GM19463 (cell line): Measurements from ENCODE around the gene GPR62.
A peak's percentile ranks its signal among the peaks of the same experiment; 100 is the strongest.

Experiments used
- ATAC-seq: cut with Tn5 transposase; IDR thresholded peaks from one replicate; pipeline ENCODE4 v1.9.1; 2021; ENCODE audit warnings: mild to moderate bottlenecking, moderate library complexity; ENCODE audit not compliant: unreplicated experiment

The GPR62 gene

DNA sequence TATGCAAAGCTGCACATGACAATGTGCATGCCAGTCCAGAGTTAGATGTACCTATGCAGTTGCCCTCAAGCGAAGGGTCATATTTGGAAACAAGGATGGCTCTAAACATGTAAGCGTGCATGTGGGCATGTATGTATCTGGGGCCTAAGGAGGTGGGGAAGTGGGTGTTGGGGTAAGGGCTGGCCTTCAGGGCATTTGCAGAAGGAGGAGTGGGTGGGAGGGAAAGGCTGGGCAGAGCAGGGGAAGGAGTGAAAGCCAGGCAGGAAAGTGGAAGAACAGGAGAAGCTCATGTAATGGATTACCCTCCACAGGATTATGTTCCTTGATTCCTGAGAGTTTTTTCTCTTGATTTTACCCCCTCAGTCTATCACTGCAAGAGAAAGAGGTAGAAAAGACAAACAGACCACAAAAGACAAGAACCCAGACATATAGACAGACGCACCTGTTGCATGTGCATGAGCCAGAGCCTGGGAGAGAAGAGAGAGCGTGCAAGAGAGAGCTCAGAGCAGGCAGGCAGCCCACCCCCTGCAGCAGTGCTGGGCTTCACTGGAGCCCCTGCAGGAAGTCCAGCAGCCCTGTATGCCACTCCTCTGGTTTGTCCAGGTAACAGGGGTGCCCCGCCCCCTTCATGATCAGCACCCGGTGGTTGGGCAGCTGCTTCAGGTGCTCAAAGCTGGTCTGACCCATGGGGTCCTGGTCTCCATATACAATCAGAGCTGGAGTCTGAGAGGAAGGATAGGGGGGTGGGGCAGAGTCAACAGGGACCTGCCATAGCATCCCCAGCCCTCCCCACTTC, 13.9 kb downstream of the GPR62 start:
- no peak for ATAC-seq

DNA sequence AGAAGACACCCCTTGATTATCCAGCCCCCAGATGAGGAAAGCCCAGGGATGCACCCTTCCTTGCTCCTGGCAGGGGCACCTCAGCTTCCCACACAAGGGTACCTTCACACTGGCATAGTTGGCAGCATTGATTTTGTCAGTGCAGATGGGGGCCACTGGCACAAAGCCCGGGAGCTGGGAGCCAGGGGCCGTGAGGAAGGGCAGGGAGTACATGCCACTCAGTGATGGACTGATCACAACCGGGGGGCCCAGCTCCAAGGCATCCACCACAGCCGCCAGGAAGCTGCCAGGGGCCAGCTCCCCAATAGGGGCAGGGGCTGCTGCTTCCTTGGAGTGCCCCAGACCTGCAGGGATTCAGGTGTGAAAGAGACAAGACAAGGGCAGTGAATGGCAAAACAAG, 14.7 kb downstream of the GPR62 start:
- no peak for ATAC-seq

DNA sequence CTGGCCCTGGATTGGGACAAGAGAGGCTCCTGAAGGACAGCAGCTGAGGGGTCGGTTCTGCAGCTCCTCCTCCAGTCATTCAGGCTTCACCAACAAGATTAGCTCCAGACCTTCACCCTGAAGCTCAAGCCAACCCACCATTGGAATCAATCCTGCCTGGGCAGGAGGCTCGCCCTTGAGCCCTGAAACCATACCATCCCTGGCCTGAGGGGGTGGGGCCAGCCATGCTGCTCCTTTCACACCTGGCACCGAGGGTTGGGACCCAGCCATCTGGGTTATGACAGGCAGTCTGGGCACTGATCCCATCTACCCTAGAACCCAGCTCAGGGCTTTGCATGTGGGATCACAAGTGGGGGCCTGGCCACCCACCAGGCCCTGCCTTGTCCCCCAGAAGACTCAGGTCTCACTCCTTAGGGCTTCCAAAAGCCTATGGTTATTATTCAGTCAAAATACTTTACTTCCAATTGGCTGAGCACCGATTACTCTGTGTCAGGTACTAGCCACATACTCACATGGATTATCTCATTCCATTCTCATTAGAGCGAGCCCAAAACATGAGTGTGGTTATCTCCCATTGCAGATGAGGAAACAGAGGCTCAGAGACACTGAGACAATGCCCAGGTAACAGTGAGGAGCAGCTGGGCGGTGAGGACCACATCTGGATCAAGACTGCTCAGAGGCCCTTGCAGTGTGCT, 15.6 kb downstream of the GPR62 start:
- no peak for ATAC-seq

DNA sequence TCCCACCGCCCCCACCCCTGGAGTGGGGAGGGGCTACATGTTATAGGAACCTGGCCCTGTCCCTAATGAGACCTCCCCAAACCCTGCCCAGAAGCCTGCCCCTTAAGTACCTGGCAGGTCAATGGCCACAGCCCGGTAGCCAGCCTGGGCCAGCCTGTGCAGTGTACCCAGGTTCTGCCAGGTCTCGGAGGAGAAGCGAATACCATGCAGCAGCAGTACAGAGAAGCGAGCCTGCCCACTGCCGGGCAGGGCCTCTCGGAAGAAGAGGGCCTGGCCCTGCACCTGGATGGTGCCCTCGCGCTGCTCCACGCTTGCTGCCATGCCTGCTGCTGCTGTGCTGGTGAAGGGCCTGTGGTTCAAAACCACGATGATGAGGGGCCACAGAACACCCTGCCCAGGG, 16.2 kb downstream of the GPR62 start:
- ATAC-seq: no peak

DNA sequence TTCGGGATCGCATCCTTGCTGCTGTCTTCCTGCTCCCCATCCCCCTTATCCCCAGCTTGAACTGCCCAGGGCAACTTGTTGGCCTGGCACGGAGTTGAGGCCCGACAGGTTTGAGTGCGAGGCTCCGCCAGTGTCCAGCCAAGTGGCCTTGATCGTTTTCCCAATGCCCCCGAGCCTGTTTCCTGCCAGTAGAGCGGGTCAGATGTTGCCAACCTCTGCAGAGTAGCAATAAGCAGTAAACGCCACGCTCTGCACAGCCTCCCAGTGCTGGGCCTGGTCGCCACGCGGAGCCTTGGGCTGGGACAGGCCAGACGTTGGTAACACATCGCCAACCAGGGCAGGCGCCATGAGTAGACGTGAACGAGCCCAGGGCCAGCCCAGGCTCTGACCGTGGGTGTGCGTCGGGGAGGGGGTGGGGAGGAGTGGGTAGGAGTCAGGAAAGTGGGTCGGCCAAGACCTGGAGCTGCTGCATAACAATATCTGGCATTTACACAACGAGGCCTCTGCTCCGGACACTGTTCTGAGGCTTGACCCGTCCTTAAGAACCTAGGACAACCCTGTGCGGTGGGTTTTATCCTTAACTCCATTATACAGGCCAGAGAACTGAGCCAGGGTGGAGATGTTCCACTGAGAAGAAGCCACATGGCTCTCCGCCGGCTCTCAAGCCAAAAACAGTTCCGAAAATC, 19.2 kb downstream of the GPR62 start:
- ATAC-seq: peak; percentile 3

DNA sequence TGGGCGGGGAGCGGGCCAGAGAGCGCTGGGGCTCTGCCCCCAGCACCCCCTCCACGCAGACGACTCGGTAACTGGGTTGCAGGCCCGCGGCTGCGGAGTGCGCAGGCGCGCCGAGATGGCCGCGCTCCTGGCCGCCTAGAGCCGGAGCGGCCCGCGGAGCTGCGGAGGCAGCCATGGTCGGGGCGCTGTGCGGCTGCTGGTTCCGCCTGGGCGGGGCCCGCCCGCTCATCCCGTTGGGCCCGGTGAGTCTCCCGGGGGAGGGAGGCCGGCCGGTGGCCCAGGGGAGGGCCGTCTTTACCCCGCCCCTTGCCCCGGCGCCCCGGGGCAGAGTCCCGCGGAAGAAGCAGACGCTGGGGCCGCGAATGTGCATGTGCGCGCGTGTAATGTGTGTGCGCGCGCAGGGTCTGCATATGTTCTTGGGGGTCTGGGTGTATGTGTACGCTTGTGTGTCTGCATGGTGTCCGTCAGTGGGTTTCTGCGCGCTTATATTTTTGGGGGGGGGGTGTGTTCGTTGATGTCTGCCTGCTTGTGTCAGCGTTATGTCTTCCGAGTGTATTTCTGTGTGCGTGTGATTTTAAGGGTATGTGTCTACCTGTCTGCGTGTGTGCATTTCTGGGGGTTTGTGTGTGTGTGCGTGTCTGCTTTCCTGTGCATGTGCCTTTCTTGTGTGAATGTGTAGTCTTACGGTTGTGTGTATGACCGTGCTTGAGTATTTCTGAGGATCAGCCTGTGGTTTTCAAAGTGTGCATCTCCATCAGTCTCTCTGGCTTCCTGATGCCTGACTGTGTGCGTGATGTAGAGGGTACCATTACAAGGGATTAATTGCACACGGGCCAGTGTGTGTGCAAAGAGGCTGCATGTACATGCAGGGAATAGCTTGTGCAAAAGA, 20.0 kb downstream of the GPR62 start, which contains the start of gene ABHD14A:
TSS of gene ABHD14A (plus strand) at position 102 of the 889 bp plus-strand sequence. CDS start at position 174, 72 bp downstream.
- ATAC-seq: peak; percentile 63

DNA sequence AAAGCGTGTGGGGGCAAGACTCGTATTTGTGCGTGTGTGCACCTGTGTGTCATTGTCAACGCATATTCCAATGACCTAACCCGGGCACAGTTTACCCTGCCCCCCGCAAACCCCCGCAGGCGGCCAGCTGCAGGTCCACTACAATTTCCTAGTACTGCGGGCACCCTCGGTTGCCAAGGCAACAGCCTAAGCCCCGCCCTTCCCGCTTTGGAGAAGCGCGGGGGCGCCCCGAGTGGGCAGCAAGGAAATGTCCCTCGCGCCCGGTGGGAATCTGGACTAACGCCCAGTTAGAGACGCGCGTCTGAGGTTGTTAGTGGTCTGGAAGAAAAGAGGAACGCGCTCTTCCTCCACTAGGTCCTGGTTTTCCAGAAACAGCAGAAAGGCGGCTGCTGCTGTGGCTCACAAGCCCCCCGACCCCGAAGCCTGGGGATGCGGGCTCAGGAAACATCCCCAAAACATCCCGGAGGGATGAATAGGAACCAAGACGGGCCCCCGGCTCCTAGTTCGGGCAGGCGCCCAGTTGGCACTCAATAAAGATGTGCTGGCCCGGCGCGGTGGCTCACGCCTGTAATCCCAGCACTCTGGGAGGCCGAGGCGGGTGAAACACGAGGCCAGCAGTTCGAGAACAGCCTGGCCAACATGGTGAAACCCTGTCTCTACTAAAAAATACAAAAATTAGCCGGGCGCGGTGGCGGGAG, 20.8 kb downstream of the GPR62 start:
- ATAC-seq: no peak

DNA sequence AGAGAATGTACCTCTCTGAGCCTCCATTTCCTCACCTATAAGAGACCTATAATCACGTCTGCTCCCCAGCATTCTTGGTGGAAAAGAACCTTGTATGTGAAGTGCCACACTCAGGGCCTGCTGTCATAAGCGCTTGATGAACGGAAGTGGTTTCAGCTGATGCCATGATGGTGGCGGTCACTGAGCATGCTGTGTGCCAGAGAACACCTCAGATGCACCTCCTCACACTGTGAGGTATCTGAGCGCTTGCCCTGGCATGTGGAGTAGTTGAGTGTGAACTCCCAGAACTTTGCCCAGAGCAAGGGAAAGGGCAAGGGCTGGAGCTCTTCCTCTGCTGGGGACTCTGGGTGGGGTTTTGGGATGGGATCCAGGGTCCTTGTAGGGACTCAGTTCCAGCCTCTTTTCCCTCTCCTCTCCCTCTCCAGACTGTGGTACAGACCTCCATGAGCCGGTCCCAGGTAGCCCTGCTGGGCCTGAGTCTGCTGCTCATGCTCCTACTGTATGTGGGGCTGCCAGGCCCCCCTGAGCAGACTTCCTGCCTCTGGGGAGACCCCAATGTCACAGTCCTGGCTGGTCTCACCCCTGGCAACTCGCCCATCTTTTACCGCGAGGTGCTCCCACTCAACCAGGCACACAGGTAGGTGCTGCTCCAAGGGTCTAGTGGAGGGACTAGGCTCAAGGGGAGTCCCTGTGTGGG, 22.4 kb downstream of the GPR62 start:
- no peak for ATAC-seq

DNA sequence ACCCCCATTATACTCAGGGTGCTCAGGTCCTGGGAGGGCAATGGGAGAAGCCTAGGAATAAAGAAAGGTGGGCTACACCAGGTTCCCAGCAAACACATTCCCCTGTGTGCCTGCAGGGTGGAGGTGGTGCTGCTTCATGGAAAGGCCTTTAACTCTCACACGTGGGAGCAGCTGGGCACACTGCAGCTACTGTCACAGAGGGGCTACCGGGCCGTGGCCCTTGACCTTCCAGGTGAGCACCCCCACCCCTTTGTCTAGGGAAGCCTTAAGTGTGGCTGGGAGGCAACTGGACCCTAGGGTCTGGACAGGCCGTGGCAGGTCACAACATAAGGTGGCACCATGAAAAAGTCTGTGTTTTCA, 22.9 kb downstream of the GPR62 start:
- ATAC-seq: no peak

DNA sequence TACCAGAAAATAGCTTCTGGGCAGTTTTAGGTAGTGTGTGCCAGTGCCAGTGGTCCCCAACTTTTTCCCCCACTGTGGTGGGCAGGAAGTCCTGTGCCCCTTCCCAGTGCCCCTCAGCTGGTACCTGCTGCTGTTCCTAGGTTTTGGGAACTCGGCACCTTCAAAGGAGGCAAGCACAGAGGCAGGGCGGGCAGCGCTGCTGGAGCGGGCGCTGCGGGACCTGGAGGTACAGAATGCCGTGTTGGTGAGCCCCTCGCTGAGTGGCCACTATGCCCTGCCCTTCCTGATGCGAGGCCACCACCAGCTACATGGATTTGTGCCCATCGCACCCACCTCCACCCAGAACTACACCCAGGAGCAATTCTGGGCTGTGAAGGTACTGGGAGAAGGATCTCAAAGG, 25.1 kb downstream of the GPR62 start:
- ATAC-seq: no peak

DNA sequence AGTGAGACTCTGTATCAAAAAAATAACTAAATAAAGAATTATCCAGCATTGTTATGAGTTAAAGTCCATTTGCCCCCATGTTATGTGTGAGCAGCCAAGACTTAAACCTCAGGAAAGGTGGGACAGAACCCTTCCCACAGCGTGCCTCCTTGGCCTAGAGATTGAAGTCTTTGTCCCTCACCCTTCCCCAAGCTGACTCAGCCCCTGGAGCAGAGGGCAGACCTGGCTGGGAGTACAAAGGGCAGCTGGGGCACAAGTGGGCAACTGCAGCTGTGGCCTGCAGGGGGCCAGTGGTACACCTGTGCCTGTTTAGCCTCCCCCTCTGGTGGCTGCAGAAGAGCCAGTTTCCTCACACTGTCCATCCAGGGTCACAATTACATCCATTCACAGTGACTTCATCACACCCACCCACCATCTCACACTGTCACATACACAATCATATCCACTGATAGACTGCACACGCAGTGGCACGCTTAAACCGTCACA, 27.2 kb downstream of the GPR62 start:
- ATAC-seq: peak; percentile 48

DNA sequence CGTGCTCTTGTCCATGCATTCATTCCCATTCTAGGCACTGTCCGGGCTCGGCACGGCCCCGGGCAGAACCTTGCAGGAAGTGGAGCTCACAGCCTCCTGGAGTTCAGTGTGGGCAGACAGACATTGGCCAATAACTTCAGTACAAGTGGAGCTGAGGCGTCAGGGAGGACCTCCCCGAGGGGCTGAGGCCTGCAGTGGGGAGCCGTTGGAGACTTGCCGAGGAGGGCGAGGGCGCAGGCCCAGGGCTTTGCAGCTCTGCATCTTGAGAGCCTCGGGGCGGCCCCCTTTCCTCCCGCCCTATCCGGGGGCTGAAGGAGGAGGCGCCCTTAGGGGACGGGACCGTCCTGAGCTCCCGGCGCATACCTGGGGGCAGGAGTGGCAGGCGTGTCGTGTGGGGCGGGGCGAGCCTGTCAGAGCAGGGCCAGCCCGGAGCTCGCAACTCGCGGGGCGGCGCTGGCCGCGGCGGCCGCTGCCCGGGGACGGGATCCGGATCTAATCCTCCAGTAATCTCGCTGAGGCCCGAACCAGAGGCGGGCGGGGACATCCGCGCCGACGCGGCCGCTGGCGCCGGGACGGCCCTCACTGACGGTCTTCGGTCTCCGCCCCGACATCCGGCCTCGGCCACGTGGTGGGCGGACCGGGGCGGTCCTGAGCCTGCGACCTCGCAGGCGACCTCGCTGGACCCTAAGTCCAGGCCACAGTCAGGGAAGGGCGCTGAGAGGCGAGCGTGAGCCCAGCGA, 27.8 kb downstream of the GPR62 start, which contains the start of gene ACY1:
TSS of gene ACY1 (plus strand) at position 698 of the 740 bp plus-strand sequence. CDS start 530 bp downstream, outside the sequence.
- peak; percentile 73 for ATAC-seq

DNA sequence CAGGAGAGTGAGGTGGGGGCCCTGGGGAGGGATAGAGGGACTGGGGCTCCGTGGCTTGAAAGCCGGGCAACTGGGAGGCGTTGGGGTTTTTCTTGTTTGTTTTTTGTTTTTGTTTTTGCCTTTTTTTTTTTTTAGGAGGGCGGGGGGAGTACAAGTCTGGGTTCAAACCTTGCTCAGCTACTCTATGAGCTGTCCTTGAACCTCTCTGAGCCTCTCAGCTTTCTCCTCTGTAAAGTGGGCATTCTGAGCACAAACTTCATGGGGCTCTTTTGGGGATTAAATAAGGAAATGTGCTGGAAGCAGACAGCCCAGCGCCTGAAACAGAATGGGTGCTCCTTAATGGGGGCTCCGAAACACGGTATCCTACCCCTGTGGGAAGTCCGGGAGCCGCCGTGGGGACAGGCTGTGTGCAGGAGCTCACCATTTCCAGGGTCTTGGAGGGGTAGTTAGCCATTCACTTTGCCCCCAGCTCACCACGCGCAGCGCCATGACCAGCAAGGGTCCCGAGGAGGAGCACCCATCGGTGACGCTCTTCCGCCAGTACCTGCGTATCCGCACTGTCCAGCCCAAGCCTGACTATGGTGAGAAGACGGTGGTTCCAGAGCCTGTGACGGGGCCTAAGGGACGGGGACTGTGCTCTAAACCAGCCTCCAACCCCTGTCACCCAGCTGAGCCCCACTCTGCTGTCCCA, 28.5 kb downstream of the GPR62 start:
- ATAC-seq: no peak

DNA sequence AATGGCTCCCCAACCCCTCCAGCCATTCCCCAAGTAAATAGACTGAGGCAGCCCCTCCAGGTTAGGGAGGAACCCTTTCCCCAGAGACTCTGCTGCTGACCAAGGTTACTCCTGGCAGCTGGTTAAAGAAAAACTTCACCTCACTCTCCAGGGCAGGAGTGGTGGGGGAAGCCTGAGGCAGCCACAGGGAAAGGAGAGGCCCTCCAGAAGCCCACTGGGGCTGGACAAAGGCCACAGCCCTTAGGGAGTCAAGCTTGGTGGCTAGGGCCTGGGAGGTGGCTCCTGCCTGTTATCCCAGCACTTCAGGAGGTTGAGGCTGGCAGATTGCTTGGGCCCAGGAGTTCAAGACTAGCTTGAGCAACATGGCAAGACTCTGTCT, 29.1 kb downstream of the GPR62 start:
- ATAC-seq: no peak

DNA sequence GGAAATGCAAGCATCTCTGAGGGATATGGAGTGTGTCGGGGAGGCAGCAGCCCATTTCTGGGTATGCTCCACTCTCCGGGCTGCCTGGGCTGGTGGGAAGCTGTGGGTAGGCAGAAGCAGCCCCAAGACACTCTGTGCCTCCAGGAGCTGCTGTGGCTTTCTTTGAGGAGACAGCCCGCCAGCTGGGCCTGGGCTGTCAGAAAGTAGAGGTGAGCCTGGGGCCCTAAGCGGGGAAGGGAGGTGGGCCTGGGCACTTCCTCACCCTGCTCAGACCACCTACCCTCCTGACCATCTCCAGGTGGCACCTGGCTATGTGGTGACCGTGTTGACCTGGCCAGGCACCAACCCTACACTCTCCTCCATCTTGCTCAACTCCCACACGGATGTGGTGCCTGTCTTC, 29.9 kb downstream of the GPR62 start:
- no peak for ATAC-seq

DNA sequence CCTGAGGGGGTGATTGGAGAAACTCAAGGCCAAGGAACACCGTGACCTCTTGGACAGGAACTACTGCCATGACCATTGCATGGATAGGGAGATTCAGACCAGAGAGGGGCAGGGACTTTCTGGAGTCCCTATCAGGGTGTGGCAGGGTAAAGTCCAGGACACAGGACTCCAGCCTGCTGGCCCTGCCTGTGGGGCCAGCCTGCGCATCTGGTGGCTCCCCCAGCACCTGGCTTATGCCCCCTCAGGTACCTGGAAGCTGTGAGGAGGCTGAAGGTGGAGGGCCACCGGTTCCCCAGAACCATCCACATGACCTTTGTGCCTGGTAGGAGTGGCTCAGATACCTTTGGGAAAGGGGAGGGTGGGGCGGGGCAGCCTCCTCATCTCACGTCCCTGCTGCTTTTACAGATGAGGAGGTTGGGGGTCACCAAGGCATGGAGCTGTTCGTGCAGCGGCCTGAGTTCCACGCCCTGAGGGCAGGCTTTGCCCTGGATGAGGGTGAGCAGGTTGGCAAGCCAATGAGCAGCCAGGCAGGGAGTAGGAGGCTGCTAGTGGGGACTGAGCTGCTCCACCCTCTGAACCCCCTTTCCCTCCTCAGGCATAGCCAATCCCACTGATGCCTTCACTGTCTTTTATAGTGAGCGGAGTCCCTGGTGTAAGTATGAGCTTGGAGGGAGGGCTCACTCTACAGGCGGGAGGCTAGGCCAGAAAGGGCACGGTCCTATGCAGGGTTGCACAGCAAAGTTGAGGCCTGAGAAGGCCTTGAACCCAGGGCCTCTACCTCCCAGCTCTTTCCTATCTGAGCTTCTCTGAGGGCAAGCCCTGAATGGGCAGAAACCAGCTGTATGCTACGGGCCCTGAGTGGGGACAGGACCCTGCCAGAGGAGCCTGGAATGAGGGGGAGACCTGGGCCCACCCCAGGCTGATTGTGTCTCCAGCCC, 31.1 kb downstream of the GPR62 start:
- ATAC-seq: no peak

DNA sequence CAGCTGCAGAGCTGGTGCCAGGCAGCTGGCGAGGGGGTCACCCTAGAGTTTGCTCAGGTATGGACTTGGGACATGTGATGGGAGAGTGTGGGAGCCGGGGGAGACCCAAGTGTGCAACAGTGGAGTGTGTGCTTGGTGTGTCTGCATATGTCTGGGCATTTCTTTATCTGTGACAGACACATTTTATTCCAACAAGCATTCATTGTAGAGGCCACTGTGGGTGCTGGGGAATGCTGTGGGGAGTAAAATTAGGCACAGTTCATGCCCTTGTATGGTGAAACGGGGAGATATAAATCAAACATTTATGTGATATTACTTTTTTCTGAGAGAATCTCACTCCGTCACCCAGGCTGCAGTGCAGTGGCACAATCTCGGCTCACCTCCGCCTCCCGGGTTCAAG, 32.4 kb downstream of the GPR62 start:
- no peak for ATAC-seq
